HUES64 (cell line): ENCODE measurements around the gene ASIC4.

Source experiments
- H3K27ac ChIP-seq: 2 replicates; pipeline ENCODE4 v1.7.0; 2013; ENCODE audit warnings: low read depth, low read length, inconsistent platforms
- H3K27me3 ChIP-seq: 2 replicates; pipeline ENCODE4 v1.6.1; 2013; ENCODE audit warnings: mild to moderate bottlenecking, low read length; ENCODE audit not compliant: insufficient read depth
- H3K36me3 ChIP-seq: 2 replicates; pipeline ENCODE4 v1.6.1; 2013; ENCODE audit warnings: mild to moderate bottlenecking, low read length; ENCODE audit not compliant: insufficient read depth
- H3K4me1 ChIP-seq: 2 replicates; pipeline ENCODE4 v1.6.1; 2013; ENCODE audit warnings: mild to moderate bottlenecking, low read length, moderate library complexity; ENCODE audit not compliant: insufficient read depth
- H3K4me3 ChIP-seq: 2 replicates; pipeline ENCODE4 v1.5.1; 2013; ENCODE audit warnings: mild to moderate bottlenecking, low read length, moderate library complexity
- H3K9ac ChIP-seq: 2 replicates; pipeline ENCODE4 v1.6.1; 2013; ENCODE audit warnings: mild to moderate bottlenecking, low read depth, low read length
- H3K9me3 ChIP-seq: 2 replicates; pipeline ENCODE4 v1.6.1; 2013; ENCODE audit warnings: low read depth, low read length; ENCODE audit not compliant: insufficient read depth
- WGBS: fragments of 150-250, 120-280 bp; methylation state at CpG from one replicate; pipeline ENCODE4 v1.1.7; 2013; ENCODE audit warnings: missing lambda C conversion rate; 5-methylcytosine and 5-hydroxymethylcytosine counted together

ASIC4 gene

GRCh38 chr2:219492575-219492974 is 21.7 kb upstream of the ASIC4 start:
- Histone ChIP-seq H3K27ac (no peak overlapping the region), H3K4me1 (peaks cover 4% of the 10 kb centered on the region), H3K27me3 (peaks cover 44% of the 10 kb centered on the region), H3K36me3 (no peaks in the 10 kb centered on the region), H3K4me3 (no peak overlapping the region), H3K9me3 (no peaks in the 10 kb centered on the region), H3K9ac (no peak overlapping the region)
- 48% methylated on average over 20 of the region's 20 CpGs for WGBS

GRCh38 chr2:219493086-219493485 is 21.2 kb upstream of the ASIC4 start:
- Histone ChIP-seq H3K27me3 (peaks cover 48% of the 10 kb centered on the region), H3K4me1 (peaks cover 4% of the 10 kb centered on the region), H3K36me3 (no peaks in the 10 kb centered on the region), H3K27ac (no peak overlapping the region), H3K9ac (no peak overlapping the region), H3K4me3 (no peak overlapping the region), H3K9me3 (no peaks in the 10 kb centered on the region)
- 83% methylated on average over 5 of the region's 5 CpGs for WGBS

GRCh38 chr2:219494952-219495530 is 19.2 kb upstream of the ASIC4 start:
- H3K9me3 ChIP-seq = no peaks in the 10 kb centered on the region
- no peak overlapping the region for H3K27ac ChIP-seq
- peaks cover 50% of the 10 kb centered on the region for H3K27me3 ChIP-seq
- peaks cover 14% of the 10 kb centered on the region for H3K4me1 ChIP-seq
- no peak overlapping the region for H3K9ac ChIP-seq
- H3K36me3 ChIP-seq = no peaks in the 10 kb centered on the region
- WGBS = 51% methylated on average over 7 of the region's 10 CpGs
- H3K4me3 ChIP-seq = no peak overlapping the region

- Histone ChIP-seq H3K9me3 (no peaks in the 10 kb centered on the region), H3K9ac (no peak overlapping the region), H3K27me3 (peaks cover 50% of the 10 kb centered on the region), H3K4me3 (no peak overlapping the region), H3K36me3 (no peaks in the 10 kb centered on the region), H3K4me1 (peaks cover 15% of the 10 kb centered on the region), H3K27ac (no peak overlapping the region)
- WGBS = 35% methylated on average over 14 of the region's 14 CpGs
Observed at GRCh38 chr2:219495531-219496122, 18.7 kb upstream of the ASIC4 start.

- WGBS = 24% methylated on average over 20 of the region's 20 CpGs
- H3K9ac ChIP-seq = no peak overlapping the region
- peaks cover 50% of the 10 kb centered on the region for H3K27me3 ChIP-seq
- no peak overlapping the region for H3K27ac ChIP-seq
- peak overlapping the region; percentile 81 for H3K4me3 ChIP-seq
- H3K36me3 ChIP-seq = no peaks in the 10 kb centered on the region
- peaks cover 15% of the 10 kb centered on the region for H3K4me1 ChIP-seq
- H3K9me3 ChIP-seq = no peaks in the 10 kb centered on the region
Observed at GRCh38 chr2:219496247-219496824, 17.9 kb upstream of the ASIC4 start.

GRCh38 chr2:219496825-219497494 is 17.3 kb upstream of the ASIC4 start:
- 10% methylated on average over 61 of the region's 61 CpGs for WGBS
- Histone ChIP-seq H3K4me3 (peak overlapping the region; percentile 81), H3K9ac (no peak overlapping the region), H3K27me3 (peaks cover 50% of the 10 kb centered on the region), H3K36me3 (no peaks in the 10 kb centered on the region), H3K9me3 (no peaks in the 10 kb centered on the region), H3K27ac (no peak overlapping the region), H3K4me1 (peaks cover 15% of the 10 kb centered on the region)

GRCh38 chr2:219497495-219498279 is 16.6 kb upstream of the ASIC4 start:
- Histone ChIP-seq H3K4me3 (peak overlapping the region; percentile 81), H3K9me3 (no peaks in the 10 kb centered on the region), H3K4me1 (peaks cover 15% of the 10 kb centered on the region), H3K27ac (no peak overlapping the region), H3K27me3 (peaks cover 50% of the 10 kb centered on the region), H3K9ac (no peak overlapping the region), H3K36me3 (no peaks in the 10 kb centered on the region)
- 3% methylated on average over 59 of the region's 59 CpGs for WGBS

GRCh38 chr2:219498280-219499057 is 15.8 kb upstream of the ASIC4 start, which contains the start of gene GMPPA:
Gene GMPPA (plus strand): TSS chr2:219498891. CDS start chr2:219499976, 1,085 bp downstream.
- peaks cover 15% of the 10 kb centered on the region for H3K4me1 ChIP-seq
- peak within 1 kb of the TSS; percentile 53; the same call in 1 of the 2 replicates for H3K27ac ChIP-seq
- peak within 1 kb of the TSS; percentile 81 for H3K4me3 ChIP-seq
- peaks cover 48% of the 10 kb centered on the region for H3K27me3 ChIP-seq
- peak within 1 kb of the TSS; percentile 86 for H3K9ac ChIP-seq
- H3K9me3 ChIP-seq = no peaks in the 10 kb centered on the region
- 0 out of 2 replicates have a peak, but pooled peaks cover 2% of the 10 kb centered on the region for H3K36me3 ChIP-seq
- WGBS = 1% methylated on average over 49 of the region's 49 CpGs

GRCh38 chr2:219499058-219499307 is 15.3 kb upstream of the ASIC4 start:
- Histone ChIP-seq H3K9me3 (no peaks in the 10 kb centered on the region), H3K27ac (peak overlapping the region; percentile 53; the same call in 1 of the 2 replicates), H3K9ac (peak overlapping the region; percentile 86), H3K4me3 (peak overlapping the region; percentile 81), H3K27me3 (peaks cover 43% of the 10 kb centered on the region), H3K4me1 (peaks cover 15% of the 10 kb centered on the region), H3K36me3 (0 out of 2 replicates have a peak, but pooled peaks cover 3% of the 10 kb centered on the region)
- 10% methylated on average over 3 of the region's 3 CpGs for WGBS

- H3K9me3 ChIP-seq = no peaks in the 10 kb centered on the region
- peaks cover 38% of the 10 kb centered on the region for H3K27me3 ChIP-seq
- peaks cover 15% of the 10 kb centered on the region for H3K4me1 ChIP-seq
- no peak overlapping the region for H3K27ac ChIP-seq
- 61% methylated on average over 1 of the region's 1 CpG for WGBS
- peaks cover 7% of the 10 kb centered on the region; the same call in 1 of the 2 replicates for H3K36me3 ChIP-seq
- H3K9ac ChIP-seq = peak overlapping the region; percentile 86; the same call in 1 of the 2 replicates
- peak overlapping the region; percentile 81 for H3K4me3 ChIP-seq
Observed at GRCh38 chr2:219499555-219499954, 14.7 kb upstream of the ASIC4 start.
